Tibial nerve (tissue), 4 donors: ENCODE results near the gene DENND5B. TPM values are rescaled to one million over a fixed set of nuclear protein-coding genes. Genes with fewer than 3 reads are reported as not detected.

Experiments
- DNase-seq, 2 donors: peaks; one replicate each; pipeline ENCODE4 v3.0.0-alpha.2; 2019; ENCODE audit warnings: low spot score in 2 of 2
- H3K27ac ChIP-seq, 4 donors: fragments of 200-600 bp; sonication (generic) in 3 of 4; one replicate each; pipeline ENCODE4 v1.5.1; 2017 to 2019; ENCODE audit warnings: mild to moderate bottlenecking in 1 of 4
- H3K27me3 ChIP-seq, 2 donors: fragments of 200-600 bp; sonication (generic) in 1 of 2; one replicate each; pipeline versions ENCODE4 v1.5.1 to v1.6.0; 2017 to 2019
- H3K36me3 ChIP-seq, 3 donors: fragments of 200-600 bp; sonication (generic); one replicate each; pipeline ENCODE4 v1.5.1; 2018 to 2019
- H3K4me1 ChIP-seq, 4 donors: fragments of 200-600 bp; sonication (generic) in 3 of 4; one replicate each; pipeline ENCODE4 v1.5.1; 2017 to 2019
- H3K4me3 ChIP-seq, 4 donors: fragments of 200-600 bp; sonication (generic) in 3 of 4; one replicate each; pipeline ENCODE4 v1.5.1; 2017 to 2019; ENCODE audit warnings: mild to moderate bottlenecking in 1 of 4, moderate library complexity in 1 of 4
- H3K9me3 ChIP-seq, 4 donors: fragments of 200-600 bp; sonication (generic) in 3 of 4; one replicate each; pipeline ENCODE4 v1.5.1; 2017 to 2019
- EP300 ChIP-seq, 2 donors: sonication (generic); formaldehyde crosslinking; IDR thresholded peaks; one replicate each; pipeline ENCODE4 v1.6.1; 2017; ENCODE audit warnings: antibody characterized with exemption in 2 of 2, mild to moderate bottlenecking in 1 of 2
- POLR2A ChIP-seq, 2 donors: fragments of 450-650 bp; IDR thresholded peaks; one replicate each; pipeline ENCODE4 v1.6.1; 2017; ENCODE audit warnings: antibody characterized with exemption in 2 of 2, mild to moderate bottlenecking in 2 of 2, moderate library complexity in 2 of 2
- WGBS, 2 donors: methylation state at CpG; one replicate each; pipeline ENCODE4 v1.1.5; 2018; 5-methylcytosine and 5-hydroxymethylcytosine counted together
- total RNA-seq, 4 donors: library from RNA; depleted of rRNA; stranded (reverse); fragments of >200 nt; gene quantifications; one replicate each; pipeline ENCODE4 v1.1.0, GENCODE V29; 2016
- TF ChIP-seq, protein P1 (sequence below), 5 experiments: fragments of 200-600 bp in 3 of 5; fragments of 450-650 bp in 2 of 5; sonication (generic) in 3 of 5; IDR thresholded peaks; one replicate each; pipeline ENCODE4 v1.5.1; 2016 to 2019; ENCODE audit warnings: antibody characterized with exemption in 5 of 5, mild to moderate bottlenecking in 3 of 5, moderate library complexity in 2 of 5

The DENND5B gene
- total RNA-seq, 4 donors from 2014 or later, result 22.6 to 55.7 (median 42.8) TPM

DNA sequence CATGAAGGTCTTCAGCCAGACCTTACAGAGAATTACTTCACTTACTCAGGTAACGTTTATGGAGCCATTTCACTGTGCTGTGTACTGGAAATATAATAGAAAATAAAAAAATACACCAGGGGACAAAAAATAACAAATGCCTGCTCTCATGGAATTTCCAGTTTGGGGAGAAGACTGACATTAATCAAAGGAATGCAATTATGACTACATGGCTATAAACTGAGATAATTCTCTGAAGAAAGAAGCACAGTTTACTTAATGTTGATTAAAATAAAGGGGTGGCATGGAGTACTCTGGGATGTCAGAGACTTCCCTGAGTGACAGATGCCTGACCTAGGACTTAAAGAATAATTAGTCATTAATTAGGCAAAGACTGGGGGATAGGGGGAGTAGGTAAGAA, 59.0 kb downstream of the DENND5B start:
- 51 to 53% methylated on average over 1 of the region's 1 CpG for WGBS, 2 donors
- TF ChIP-seq EP300 (IDR thresholded peaks at IDR 0.05) (no peak), POLR2A (IDR thresholded peaks at IDR 0.05) (no peak)
- TF ChIP-seq, protein P1, sequence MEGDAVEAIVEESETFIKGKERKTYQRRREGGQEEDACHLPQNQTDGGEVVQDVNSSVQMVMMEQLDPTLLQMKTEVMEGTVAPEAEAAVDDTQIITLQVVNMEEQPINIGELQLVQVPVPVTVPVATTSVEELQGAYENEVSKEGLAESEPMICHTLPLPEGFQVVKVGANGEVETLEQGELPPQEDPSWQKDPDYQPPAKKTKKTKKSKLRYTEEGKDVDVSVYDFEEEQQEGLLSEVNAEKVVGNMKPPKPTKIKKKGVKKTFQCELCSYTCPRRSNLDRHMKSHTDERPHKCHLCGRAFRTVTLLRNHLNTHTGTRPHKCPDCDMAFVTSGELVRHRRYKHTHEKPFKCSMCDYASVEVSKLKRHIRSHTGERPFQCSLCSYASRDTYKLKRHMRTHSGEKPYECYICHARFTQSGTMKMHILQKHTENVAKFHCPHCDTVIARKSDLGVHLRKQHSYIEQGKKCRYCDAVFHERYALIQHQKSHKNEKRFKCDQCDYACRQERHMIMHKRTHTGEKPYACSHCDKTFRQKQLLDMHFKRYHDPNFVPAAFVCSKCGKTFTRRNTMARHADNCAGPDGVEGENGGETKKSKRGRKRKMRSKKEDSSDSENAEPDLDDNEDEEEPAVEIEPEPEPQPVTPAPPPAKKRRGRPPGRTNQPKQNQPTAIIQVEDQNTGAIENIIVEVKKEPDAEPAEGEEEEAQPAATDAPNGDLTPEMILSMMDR (IDR thresholded peaks at IDR 0.05), result no peak

DNA sequence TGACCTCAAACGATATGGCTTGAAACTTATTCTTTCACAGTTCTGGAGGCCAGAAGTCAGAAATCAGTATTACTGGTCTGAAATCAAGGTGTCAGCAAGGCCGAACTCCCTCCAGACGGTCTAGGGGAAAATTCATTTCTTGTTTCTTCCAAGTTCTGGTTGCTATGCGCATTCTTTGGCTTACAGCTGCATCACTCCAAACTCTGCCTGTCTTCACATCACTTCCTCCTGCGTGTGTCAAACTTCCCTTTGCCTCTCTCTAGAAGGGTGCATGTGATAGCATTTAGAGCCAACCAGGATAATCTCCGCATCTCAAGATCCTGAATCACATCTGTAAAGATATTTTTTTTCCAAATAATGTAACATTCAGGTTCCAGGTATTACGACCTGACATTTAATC, 62.8 kb downstream of the DENND5B start:
- WGBS, 2 donors, result 92 to 94% methylated on average over 7 of the region's 7 CpGs
- Histone ChIP-seq H3K36me3 (no peaks in the 10 kb centered on the region), H3K4me1 (peaks cover 0 to 13% (median 0%) of the 10 kb centered on the region in 4 donors), H3K27me3 (no peaks in the 10 kb centered on the region), H3K9me3 (no peaks in the 10 kb centered on the region), H3K27ac (no peak overlapping the region), H3K4me3 (no peak overlapping the region)
- no peak for DNase-seq
- TF ChIP-seq, protein P1 (IDR thresholded peaks at IDR 0.05), result no peak
- no peak for TF ChIP-seq POLR2A (IDR thresholded peaks at IDR 0.05)
- TF ChIP-seq EP300 (IDR thresholded peaks at IDR 0.05), result no peak

More for the DNA sequence above, 59.0 kb downstream of the DENND5B start:
- Histone ChIP-seq H3K4me1 (peaks cover 0 to 13% (median 4%) of the 10 kb centered on the region in 4 donors), H3K27ac (no peak overlapping the region), H3K4me3 (no peak overlapping the region), H3K36me3 (no peaks in the 10 kb centered on the region), H3K27me3 (no peaks in the 10 kb centered on the region), H3K9me3 (no peaks in the 10 kb centered on the region)
- no peak for DNase-seq

DNA sequence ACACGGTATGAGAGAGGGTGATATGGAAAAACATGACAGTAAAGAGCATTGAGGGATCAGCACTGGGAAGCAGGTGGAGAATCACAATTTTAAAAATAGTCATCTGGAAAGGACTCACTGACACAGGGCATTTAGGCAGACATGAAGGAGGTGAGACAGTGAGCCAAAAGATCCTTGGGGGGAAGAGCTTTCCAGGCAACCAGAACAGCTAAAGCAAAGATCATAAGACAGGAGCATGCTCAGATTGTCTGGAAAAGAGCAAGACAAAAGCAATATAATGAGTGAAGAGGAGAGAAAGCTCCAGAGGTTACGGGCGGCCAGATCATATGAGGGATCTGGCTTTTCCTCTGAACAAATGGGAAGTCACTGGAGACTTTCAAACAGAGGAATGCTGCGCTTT, 63.9 kb downstream of the DENND5B start:
- Histone ChIP-seq H3K4me3 (no peak overlapping the region), H3K27ac (no peak overlapping the region), H3K4me1 (peaks cover 0 to 13% (median 0%) of the 10 kb centered on the region in 4 donors), H3K9me3 (no peaks in the 10 kb centered on the region), H3K36me3 (no peaks in the 10 kb centered on the region), H3K27me3 (no peaks in the 10 kb centered on the region)
- WGBS, 2 donors, result 82 to 86% methylated on average over 4 of the region's 4 CpGs
- DNase-seq, result no peak
- no peak for TF ChIP-seq EP300 (IDR thresholded peaks at IDR 0.05)
- TF ChIP-seq POLR2A (IDR thresholded peaks at IDR 0.05), result no peak
- TF ChIP-seq, protein P1 (IDR thresholded peaks at IDR 0.05), result no peak

DNA sequence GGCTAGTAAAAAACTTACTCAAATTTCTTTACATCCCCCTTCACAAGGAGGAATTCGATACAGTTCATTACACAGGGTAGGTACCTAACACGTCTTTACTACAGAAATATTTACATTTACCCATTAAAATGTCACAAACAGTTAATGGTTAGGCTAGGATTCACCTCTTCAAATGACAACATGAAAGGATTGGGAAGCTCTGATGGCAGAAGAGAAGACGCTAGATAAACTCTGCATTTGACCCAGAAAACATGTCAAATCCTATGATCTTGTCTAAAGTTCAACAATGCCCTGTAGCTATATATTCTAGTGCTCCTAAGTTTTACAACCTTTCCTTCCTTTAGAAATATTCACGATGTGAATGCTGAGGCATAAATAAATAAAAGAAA, 64.8 kb downstream of the DENND5B start:
- WGBS, 2 donors, result 60 to 73% methylated on average over 4 of the region's 4 CpGs
- Histone ChIP-seq H3K4me3 (no peak overlapping the region), H3K27ac (no peak overlapping the region), H3K9me3 (no peaks in the 10 kb centered on the region), H3K27me3 (no peaks in the 10 kb centered on the region), H3K4me1 (peaks cover 0 to 14% (median 0%) of the 10 kb centered on the region in 4 donors), H3K36me3 (no peaks in the 10 kb centered on the region)
- no peak for DNase-seq
- TF ChIP-seq POLR2A (IDR thresholded peaks at IDR 0.05) (no peak), EP300 (IDR thresholded peaks at IDR 0.05) (no peak)
- TF ChIP-seq, protein P1 (IDR thresholded peaks at IDR 0.05), result no peak

DNA sequence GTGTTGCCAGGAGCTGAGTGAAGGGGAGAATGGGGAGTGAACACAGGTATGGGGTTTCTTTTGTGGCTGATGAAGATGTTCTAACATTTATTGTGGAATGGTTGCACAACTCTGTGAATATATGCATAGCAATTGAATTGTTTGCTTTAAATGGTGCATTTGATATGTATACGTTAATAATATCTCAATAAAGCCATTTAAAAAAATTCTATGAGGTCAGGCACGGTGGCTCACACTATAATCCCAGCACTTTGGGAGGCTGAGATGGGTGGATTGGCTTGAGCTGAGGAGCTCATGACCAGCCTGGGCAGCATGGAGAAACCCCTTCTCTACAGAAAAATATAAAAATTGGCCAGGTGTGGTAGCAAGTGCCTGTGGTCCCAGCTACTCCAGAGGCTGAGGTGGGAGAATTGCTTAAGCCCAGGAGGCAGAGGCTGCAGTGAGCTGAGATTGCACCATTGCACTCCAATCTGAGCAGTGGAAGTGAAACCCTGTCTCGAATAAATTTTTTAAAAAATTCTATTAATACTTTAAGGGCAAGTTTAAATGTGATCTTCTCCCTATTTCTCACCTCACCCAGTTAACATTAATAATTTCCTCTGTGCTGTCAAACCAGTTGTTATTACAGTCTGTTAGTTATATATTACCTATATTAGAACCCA, 65.3 kb downstream of the DENND5B start:
- no peaks in the 10 kb centered on the region for H3K9me3 ChIP-seq
- peaks cover 0 to 14% (median 0%) of the 10 kb centered on the region in 4 donors for H3K4me1 ChIP-seq
- H3K4me3 ChIP-seq, result no peak overlapping the region
- no peak for DNase-seq
- no peak overlapping the region for H3K27ac ChIP-seq
- no peaks in the 10 kb centered on the region for H3K36me3 ChIP-seq
- H3K27me3 ChIP-seq, result no peaks in the 10 kb centered on the region
- TF ChIP-seq, protein P1 (IDR thresholded peaks at IDR 0.05), result no peak
- TF ChIP-seq POLR2A (IDR thresholded peaks at IDR 0.05) (no peak), EP300 (IDR thresholded peaks at IDR 0.05) (no peak)
- 87 to 96% methylated on average over 3 of the region's 3 CpGs for WGBS, 2 donors
